HG03432 (cell line): ENCODE data around the gene C5AR1.
A peak's percentile ranks its signal among the peaks of the same experiment; 100 is the strongest.
"Not testable (repeated sequence)": the region's sequence is repeated elsewhere in the genome, so short reads cannot be mapped to it uniquely, and the experiment has no call there.

Experiments
- ATAC-seq: cut with Tn5 transposase; IDR thresholded peaks from one replicate; pipeline ENCODE4 v1.9.1; 2021; ENCODE audit warnings: mild to moderate bottlenecking, moderate library complexity; ENCODE audit not compliant: unreplicated experiment

Gene C5AR1

GRCh38 chr19:47324502-47324901, 14.8 kb downstream of the C5AR1 start:
- ATAC-seq = no peak

- ATAC-seq = no peak
Observed at GRCh38 chr19:47330466-47330869, 20.8 kb downstream of the C5AR1 start.

- ATAC-seq = no peak
Observed at GRCh38 chr19:47331490-47331889, 21.8 kb downstream of the C5AR1 start.

- ATAC-seq = no peak
Observed at GRCh38 chr19:47331931-47332547, 22.4 kb downstream of the C5AR1 start, which contains the start of gene C5AR2. TSS of gene C5AR2 (plus strand) at chr19:47332175. CDS start at chr19:47340800, 8,625 bp downstream.

- not testable (repeated sequence) for ATAC-seq
Observed at GRCh38 chr19:47336765-47337718, 27.4 kb downstream of the C5AR1 start.

- no peak for ATAC-seq
Observed at GRCh38 chr19:47339196-47339880, 29.7 kb downstream of the C5AR1 start.

GRCh38 chr19:47340477-47341208, 31.0 kb downstream of the C5AR1 start:
- no peak for ATAC-seq

GRCh38 chr19:47341734-47342133, 32.1 kb downstream of the C5AR1 start:
- ATAC-seq = no peak

GRCh38 chr19:47343194-47343802, 33.6 kb downstream of the C5AR1 start:
- ATAC-seq = no peak

- no peak for ATAC-seq
Observed at GRCh38 chr19:47344425-47344824, 34.8 kb downstream of the C5AR1 start.

- not testable (repeated sequence) for ATAC-seq
Observed at GRCh38 chr19:47346024-47346423, 36.4 kb downstream of the C5AR1 start.

GRCh38 chr19:47348819-47349795, 39.4 kb downstream of the C5AR1 start, which contains the start of gene DHX34:
TSS of gene DHX34 (plus strand) at chr19:47349315. CDS start at chr19:47353031, 3,716 bp downstream.
- peak; percentile 92 for ATAC-seq

GRCh38 chr19:47350630-47351029, 41.0 kb downstream of the C5AR1 start:
- no peak for ATAC-seq

- ATAC-seq = no peak
Observed at GRCh38 chr19:47351548-47351947, 41.9 kb downstream of the C5AR1 start.

- no peak for ATAC-seq
Observed at GRCh38 chr19:47352095-47352494, 42.4 kb downstream of the C5AR1 start.

- no peak for ATAC-seq
Observed at GRCh38 chr19:47353307-47353712, 43.6 kb downstream of the C5AR1 start.

- ATAC-seq = no peak
Observed at GRCh38 chr19:47356900-47357299, 47.2 kb downstream of the C5AR1 start.

GRCh38 chr19:47357788-47358680, 48.4 kb downstream of the C5AR1 start:
- ATAC-seq = no peak
